Measurements from ENCODE around the gene DEPP1.

Gene DEPP1

DNA sequence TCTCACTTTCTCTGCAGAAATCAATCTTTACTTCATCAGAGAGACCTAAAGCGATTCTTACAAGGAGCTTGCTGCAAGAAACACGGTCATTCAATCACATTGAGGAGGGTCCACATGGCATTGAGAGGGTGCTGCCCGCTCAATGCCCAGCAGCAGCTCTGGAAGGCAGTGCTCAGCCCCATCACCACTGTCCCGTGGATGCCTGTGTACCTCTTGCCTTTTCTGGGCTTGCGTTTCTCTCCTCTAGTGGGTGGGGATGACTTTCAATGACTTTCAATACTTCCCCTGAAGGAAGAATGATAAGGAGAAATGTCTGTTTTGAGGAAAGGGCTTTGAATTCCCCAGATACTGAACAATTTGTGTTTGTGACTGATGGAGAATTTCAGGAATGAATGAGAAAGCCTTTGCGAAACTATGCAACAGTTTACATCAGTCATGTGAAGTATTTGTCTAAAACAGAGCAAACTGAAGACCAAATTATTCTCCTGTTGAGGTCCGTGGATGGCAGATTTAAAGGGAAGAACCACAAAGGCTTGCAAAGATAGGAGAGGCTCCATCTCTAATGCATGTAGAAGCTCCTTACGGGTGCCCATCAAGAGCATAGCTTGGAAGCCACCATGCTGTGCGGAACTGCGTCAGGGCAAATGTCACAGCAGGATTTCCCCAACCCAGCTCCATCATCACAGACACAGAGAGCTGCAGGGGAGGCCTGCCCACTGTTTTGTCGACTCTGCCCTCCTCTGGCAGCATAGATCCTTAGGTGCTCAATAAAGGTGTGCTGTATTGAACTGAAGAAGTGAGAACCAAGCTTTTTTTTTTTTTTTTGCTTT lies 15.5 kb upstream of the DEPP1 start:
- DNase-seq (ENCODE audit: low spot score): no peak

DNA sequence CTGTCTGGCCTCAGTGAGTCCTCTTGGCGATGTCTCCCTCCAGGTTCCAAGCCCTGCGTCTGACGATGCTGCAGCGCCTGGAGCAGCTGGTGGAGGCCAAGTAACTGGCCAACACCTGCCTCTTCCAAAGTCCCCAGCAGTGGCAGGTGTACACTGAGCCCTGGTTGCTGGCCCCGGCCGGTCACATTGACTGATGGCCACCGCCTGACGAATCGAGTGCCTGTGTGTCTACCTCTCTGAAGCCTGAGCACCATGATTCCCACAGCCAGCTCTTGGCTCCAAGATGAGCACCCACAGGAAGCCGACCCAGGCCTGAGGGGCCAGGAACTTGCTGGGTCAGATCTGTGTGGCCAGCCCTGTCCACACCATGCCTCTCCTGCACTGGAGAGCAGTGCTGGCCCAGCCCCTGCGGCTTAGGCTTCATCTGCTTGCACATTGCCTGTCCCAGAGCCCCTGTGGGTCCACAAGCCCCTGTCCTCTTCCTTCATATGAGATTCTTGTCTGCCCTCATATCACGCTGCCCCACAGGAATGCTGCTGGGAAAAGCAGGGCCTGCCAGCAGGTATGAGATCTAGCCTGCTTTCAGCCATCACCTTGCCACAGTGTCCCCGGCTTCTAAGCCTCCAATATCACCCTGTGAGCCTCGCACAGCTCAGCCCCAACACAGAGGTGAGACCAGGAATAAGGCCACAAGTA lies 14.8 kb upstream of the DEPP1 start:
- DNase-seq (ENCODE audit: low spot score): no peak

DNA sequence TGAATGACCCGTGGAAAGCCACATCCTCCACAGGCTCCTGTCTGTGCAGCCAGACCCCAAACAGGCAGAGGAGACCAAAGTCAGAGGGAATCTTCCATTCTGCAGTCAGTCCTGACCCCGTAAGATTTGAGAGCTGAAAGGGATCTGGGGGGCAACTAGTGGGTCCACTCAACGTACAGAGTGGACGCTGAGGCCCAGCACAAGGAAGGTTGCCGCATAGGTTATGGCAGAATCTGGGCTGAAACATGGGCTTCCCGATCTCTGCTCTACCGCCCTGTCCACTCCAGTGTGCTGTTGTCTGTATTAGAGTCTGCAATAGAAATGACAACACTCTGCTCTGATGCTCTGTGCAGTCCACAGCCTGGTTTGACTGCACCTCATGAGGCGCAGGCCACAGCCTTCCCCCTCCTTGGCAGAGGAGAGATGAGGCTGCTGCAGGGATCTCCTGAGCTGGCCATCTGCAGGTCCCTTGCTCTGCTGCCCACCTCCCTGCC lies 14.2 kb upstream of the DEPP1 start:
- no peak for DNase-seq (ENCODE audit: low spot score)

- no peak for DNase-seq (ENCODE audit: low spot score)
Observed at GRCh38 chr10:44992070-44992731, 13.6 kb upstream of the DEPP1 start.

DNA sequence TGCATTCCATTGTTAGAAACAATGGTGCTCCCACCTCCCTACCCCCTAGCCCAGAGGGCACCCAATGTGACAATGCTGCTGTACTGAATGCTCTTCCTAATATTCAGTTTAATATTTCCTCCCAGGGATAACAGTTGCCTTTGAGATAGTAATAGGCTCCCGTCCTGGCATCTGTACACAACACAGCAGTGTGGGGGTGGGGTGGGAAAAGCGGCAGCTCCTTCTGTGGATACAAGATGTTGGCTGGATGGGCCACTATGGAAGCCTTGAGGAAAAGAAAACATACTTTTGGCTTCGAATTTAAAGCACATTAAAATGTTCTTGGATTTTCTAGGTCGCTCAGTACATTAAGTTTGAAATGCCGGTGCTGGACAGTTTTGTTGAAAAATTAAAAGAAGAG lies 13.0 kb upstream of the DEPP1 start:
- DNase-seq (ENCODE audit: low spot score): no peak

GRCh38 chr10:44990965-44991364 lies 12.4 kb upstream of the DEPP1 start:
- no peak for DNase-seq (ENCODE audit: low spot score)

DNA sequence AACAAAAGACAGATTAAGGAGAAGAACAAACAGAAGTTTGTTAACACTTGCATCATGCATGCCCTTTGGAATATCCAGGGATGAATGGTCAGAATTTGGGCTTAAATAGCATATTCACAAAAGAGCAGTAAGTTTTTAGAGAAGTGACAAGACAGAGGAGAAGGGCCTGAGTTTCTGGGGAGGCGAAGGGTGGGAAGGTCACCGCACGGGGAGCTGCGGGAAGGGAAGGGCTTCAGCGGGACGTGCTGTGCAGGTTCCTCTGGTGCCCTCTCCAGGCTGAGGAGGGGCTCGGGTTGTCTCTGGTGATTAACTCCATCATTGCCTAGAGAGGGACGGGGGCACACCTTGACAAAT lies 11.7 kb upstream of the DEPP1 start:
- no peak for DNase-seq (ENCODE audit: low spot score)

DNA sequence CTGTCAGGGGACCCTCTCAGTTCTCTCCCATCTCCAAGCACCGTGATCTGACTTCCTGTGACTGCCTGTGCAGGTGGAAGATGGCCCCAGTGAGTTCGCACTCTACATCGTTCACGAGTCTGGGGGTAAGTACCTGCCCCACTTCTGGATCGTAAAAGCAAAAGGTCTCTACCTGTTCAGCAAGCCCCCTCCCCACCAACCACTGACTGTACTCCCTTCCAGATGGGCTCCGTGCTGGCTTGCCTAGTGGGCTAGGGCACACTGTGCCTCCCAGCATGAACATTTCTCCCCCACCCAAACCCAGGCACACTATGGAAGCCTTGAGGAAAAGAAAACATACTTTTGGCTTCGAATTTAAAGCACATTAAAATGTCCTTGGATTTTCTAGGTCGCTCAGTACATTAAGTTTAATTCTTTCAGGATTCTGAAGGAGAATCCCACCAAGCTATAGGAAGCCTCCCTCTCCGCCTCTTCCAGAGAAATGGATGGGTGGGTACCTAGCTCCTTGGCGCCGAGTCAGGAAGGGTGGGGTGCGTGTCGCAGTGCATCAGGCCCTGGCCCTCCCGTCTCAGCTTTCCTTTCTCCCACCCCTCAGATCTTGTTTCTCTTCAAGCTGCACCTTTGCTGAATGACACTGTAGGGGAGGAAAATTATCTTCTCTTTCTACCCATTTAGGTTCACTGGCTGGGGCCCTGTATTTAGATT lies 11.1 kb upstream of the DEPP1 start:
- DNase-seq (ENCODE audit: low spot score): no peak

- no peak for DNase-seq (ENCODE audit: low spot score)
Observed at GRCh38 chr10:44988957-44989585, 10.5 kb upstream of the DEPP1 start.

- no peak for DNase-seq (ENCODE audit: low spot score)
Observed at GRCh38 chr10:44986670-44987069, 8.1 kb upstream of the DEPP1 start.

DNA sequence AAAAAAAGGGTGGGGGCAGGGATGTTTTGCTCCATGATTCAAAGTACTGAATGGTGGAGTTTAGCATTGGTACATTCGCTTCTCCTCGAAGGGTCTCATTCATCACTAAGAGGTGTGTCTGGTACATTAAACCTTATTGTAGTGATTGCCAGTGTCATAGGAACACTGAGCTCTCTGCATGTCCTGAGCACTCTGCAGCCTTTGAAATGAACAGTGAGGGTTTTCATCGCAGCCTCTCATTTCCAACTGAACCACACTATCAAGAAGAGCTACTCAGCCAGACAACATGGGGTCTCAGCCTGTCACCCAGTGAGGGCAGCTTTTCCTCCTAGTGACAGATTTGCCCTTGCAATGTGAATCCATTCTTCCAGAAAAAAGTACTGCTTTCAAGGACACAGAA lies 7.6 kb upstream of the DEPP1 start:
- no peak for DNase-seq (ENCODE audit: low spot score)

GRCh38 chr10:44985175-44985681 lies 6.6 kb upstream of the DEPP1 start:
- no peak for DNase-seq (ENCODE audit: low spot score)

- DNase-seq (ENCODE audit: low spot score): no peak
Observed at GRCh38 chr10:44984671-44985101, 6.1 kb upstream of the DEPP1 start.

GRCh38 chr10:44983895-44984278 lies 5.3 kb upstream of the DEPP1 start:
- no peak for DNase-seq (ENCODE audit: low spot score)

GRCh38 chr10:44983066-44983894 lies 4.7 kb upstream of the DEPP1 start:
- DNase-seq (ENCODE audit: low spot score): no peak

DNA sequence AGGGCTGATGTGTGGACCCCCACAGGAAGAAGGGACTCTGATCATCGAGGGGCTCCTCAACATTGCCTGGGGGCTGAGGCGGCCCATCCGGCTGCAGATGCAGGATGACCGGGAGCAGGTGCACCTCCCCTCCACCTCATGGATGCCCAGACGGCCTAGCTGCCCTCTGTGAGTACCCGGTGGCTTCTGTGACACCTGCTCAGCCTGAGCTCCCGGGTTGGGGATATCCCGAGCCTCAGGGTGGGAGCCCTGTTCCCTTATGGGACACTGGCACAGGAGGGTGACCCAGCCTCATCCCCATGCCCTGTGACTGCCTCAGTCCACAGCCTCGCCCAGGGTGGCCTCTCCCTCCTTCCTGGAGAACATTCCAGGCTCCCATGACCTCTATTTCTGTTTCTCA lies 3.9 kb upstream of the DEPP1 start:
- DNase-seq (ENCODE audit: low spot score): no peak

DNA sequence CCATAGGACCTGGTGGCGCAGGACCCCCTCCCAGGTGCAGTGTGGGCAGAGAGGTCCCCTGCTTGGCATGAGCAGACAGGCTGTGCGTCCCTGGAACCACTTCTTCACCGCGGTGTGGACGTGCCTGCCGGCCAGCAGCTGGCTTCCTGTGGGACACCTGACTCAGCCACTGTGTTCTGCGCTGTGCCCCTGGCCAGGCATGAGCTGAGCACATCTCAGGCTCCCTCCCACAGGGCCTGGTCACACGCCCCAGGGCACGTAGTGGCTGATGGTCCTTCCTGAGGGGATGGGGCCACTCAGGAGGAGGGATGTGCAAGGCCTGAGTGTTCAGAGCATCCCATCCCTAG lies 3.5 kb upstream of the DEPP1 start:
- no peak for DNase-seq (ENCODE audit: low spot score)

- no peak for DNase-seq (ENCODE audit: low spot score)
Observed at GRCh38 chr10:44981172-44982113, 2.8 kb upstream of the DEPP1 start.

DNA sequence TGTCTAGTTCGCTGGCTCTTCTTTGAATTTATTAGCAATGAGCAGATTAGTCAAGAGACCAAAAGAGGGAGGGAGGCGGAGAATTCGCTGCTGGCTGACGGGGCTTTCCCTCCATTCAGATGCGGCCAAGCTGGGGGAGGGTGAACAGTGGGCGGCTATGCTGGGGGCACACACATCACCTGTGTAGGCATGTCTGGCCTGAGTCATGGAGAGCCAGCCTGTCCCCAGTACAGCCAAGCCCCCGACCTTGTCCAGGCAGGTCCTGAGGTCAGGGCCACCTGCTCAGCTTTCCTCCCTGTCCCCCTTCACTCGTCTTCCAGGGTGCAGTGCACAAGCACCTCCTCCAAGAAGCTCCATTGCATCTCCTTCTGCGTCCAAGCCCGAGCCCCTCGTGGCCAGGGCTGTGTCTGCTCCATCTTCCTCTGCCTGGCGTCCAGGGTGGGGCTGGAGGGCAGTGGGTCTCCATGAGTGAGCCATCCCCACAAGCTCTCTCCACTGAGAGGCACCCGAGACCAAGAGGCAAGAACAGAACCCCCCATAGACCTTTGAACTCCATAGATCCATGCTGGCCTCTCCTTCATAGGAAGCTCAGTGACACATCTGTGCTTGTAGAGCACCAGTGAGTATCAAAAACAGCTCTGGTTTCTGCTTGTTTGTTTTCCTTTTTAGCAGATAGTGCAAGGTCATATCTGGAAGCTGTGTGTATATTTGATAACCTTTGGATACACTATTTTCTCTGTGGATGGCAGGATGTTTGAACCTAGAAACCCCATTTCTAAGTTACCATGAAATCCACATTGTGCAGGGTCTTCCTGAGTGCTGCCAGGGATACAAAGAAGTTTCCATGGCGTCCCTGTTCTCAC lies 1.9 kb upstream of the DEPP1 start:
- DNase-seq (ENCODE audit: low spot score): no peak
